GM18909 (cell line): Measurements from ENCODE around the gene PRAF2.

Experiments
- ATAC-seq: cut with Tn5 transposase; IDR thresholded peaks from one replicate; pipeline ENCODE4 v1.9.1; 2021; ENCODE audit warnings: mild to moderate bottlenecking; ENCODE audit not compliant: unreplicated experiment, poor library complexity

PRAF2 gene

GRCh38 chrX:49073601-49074575 is at the start of gene PRAF2:
TSS of gene PRAF2 (minus strand) at chrX:49074002. CDS start at chrX:49073987, 15 bp downstream.
- ATAC-seq = peak; percentile 87

GRCh38 chrX:49122499-49122898 is 48.7 kb upstream of the PRAF2 start:
- no peak for ATAC-seq

GRCh38 chrX:49120091-49120490 is 46.3 kb upstream of the PRAF2 start:
- no peak for ATAC-seq

GRCh38 chrX:49117581-49117980 is 43.8 kb upstream of the PRAF2 start:
- ATAC-seq = no peak

- no peak for ATAC-seq
These were observed 42.9 kb upstream of the PRAF2 start for GRCh38 chrX:49116716-49117115.

GRCh38 chrX:49116076-49116475 is 42.3 kb upstream of the PRAF2 start:
- no peak for ATAC-seq

- no peak for ATAC-seq
These were observed 38.0 kb upstream of the PRAF2 start for GRCh38 chrX:49111791-49112190.

- no peak for ATAC-seq
These were observed 36.6 kb upstream of the PRAF2 start for GRCh38 chrX:49110417-49110816.

GRCh38 chrX:49108641-49109040 is 34.8 kb upstream of the PRAF2 start:
- no peak for ATAC-seq

- ATAC-seq = no peak
These were observed 33.1 kb upstream of the PRAF2 start for GRCh38 chrX:49106930-49107329.

GRCh38 chrX:49106296-49106695 is 32.5 kb upstream of the PRAF2 start:
- no peak for ATAC-seq

- no peak for ATAC-seq
These were observed 29.8 kb upstream of the PRAF2 start for GRCh38 chrX:49103637-49104036.

GRCh38 chrX:49102190-49102589 is 28.4 kb upstream of the PRAF2 start:
- ATAC-seq = no peak

GRCh38 chrX:49101629-49101984 is 27.8 kb upstream of the PRAF2 start:
- no peak for ATAC-seq

GRCh38 chrX:49100704-49101628 is 27.2 kb upstream of the PRAF2 start:
- ATAC-seq = peak; percentile 94

GRCh38 chrX:49096419-49096818 is 22.6 kb upstream of the PRAF2 start:
- ATAC-seq = no peak

GRCh38 chrX:49089553-49089952 is 15.8 kb upstream of the PRAF2 start:
- ATAC-seq = no peak

GRCh38 chrX:49082271-49082871 is 8.6 kb upstream of the PRAF2 start:
- ATAC-seq = no peak

- peak; percentile 65 for ATAC-seq
These were observed 6.0 kb upstream of the PRAF2 start, which contains the start of gene WDR45 for GRCh38 chrX:49079489-49080428. TSS of gene WDR45 (minus strand) at chrX:49079887. CDS start at chrX:49078095, 1,792 bp downstream.
